Right ventricle myocardium superior (tissue), 1 donor: ENCODE data around the gene PRKN. TPM values are rescaled to one million over a fixed set of nuclear protein-coding genes. Genes with fewer than 3 reads are reported as not detected.

Experiments
- ATAC-seq: fragments of 200-7000 bp; cut with Tn5 transposase; one replicate; pipeline ENCODE4 v1.9.1; 2020; ENCODE audit warnings: mild to moderate bottlenecking; ENCODE audit not compliant: poor library complexity
- DNase-seq: peaks from one replicate; pipeline ENCODE4 v3.0.0-alpha.2; 2020
- intact Hi-C: fragments of 100-400 bp; cut with DNase I; formaldehyde crosslinking; loops from one replicate; pipeline ENCODE4 v1.11.2; 2022
- total RNA-seq: library from RNA; stranded (reverse); fragmentation: NEBNext Ultra II Directional; extraction: Animal tissue kit (Norgen Biotek cat#: 25700); gene quantifications from one replicate; pipeline ENCODE4 v1.2.1, GENCODE V29; 2021
- donor health status: DM: no; HTN: yes; CAD: no; lungs with severe emphysema.

PRKN gene
- total RNA-seq, 1 donor from 2014 or later, result 20.6 TPM

GRCh38 chr6:161449521-161449920 lies 1278.0 kb downstream of the PRKN start:
- intact Hi-C loops, result no loop called here
- ATAC-seq (no peak), DNase-seq (no peak)

GRCh38 chr6:161446949-161447348 lies 1280.6 kb downstream of the PRKN start:
- DNase-seq, result no peak
- ATAC-seq, result no peak
- intact Hi-C loops, result no loop called here

- ATAC-seq, result no peak
- intact Hi-C loops, result no loop called here
- DNase-seq, result no peak
These were observed 1281.2 kb downstream of the PRKN start for GRCh38 chr6:161446296-161446925.

GRCh38 chr6:161445021-161445799 lies 1282.4 kb downstream of the PRKN start:
- DNase-seq, result no peak
- peak; percentile 31 for ATAC-seq
- intact Hi-C loops, result no loop called here

GRCh38 chr6:161444464-161444863 lies 1283.1 kb downstream of the PRKN start:
- ATAC-seq, result peak; percentile 85
- intact Hi-C loops, result no loop called here
- DNase-seq, result no peak

GRCh38 chr6:161443848-161444247 lies 1283.7 kb downstream of the PRKN start:
- DNase-seq (no peak), ATAC-seq (no peak)
- intact Hi-C loops, result no loop called here

GRCh38 chr6:161442420-161442819 lies 1285.1 kb downstream of the PRKN start:
- no peak for ATAC-seq
- no peak for DNase-seq
- intact Hi-C loops, result no loop called here

- ATAC-seq, result no peak
- intact Hi-C loops, result no loop called here
- DNase-seq, result no peak
These were observed 1287.3 kb downstream of the PRKN start for GRCh38 chr6:161440299-161440698.

- ATAC-seq, result peak; percentile 56
- DNase-seq, result peak; percentile 66
- intact Hi-C loops, result no loop called here
These were observed 1288.5 kb downstream of the PRKN start for GRCh38 chr6:161439093-161439492.

GRCh38 chr6:161438430-161439030 lies 1289.0 kb downstream of the PRKN start:
- DNase-seq, result no peak

GRCh38 chr6:161437851-161438250 lies 1289.7 kb downstream of the PRKN start:
- ATAC-seq (no peak), DNase-seq (no peak)
- intact Hi-C loops, result no loop called here

More at GRCh38 chr6:161438430-161439030, 1289.0 kb downstream of the PRKN start:
- ATAC-seq, result no peak
- intact Hi-C loops, result no loop called here

- intact Hi-C loops, result no loop called here
- no peak for ATAC-seq
These were observed 1291.3 kb downstream of the PRKN start for GRCh38 chr6:161436106-161436876.

GRCh38 chr6:161435748-161436070 lies 1291.9 kb downstream of the PRKN start:
- intact Hi-C loops, result no loop called here
- DNase-seq, result no peak
- no peak for ATAC-seq

More at GRCh38 chr6:161436106-161436876, 1291.3 kb downstream of the PRKN start:
- no peak for DNase-seq

- DNase-seq, result no peak
These were observed 1292.4 kb downstream of the PRKN start for GRCh38 chr6:161434921-161435747.

GRCh38 chr6:161434350-161434749 lies 1293.2 kb downstream of the PRKN start:
- peak; percentile 18 for ATAC-seq
- no peak for DNase-seq
- intact Hi-C loops, result no loop called here

More at GRCh38 chr6:161434921-161435747, 1292.4 kb downstream of the PRKN start:
- ATAC-seq, result peak; percentile 90
- intact Hi-C loops, result no loop called here

GRCh38 chr6:161432546-161432945 lies 1295.0 kb downstream of the PRKN start:
- intact Hi-C loops, result no loop called here
- no peak for DNase-seq
- ATAC-seq, result no peak

GRCh38 chr6:161429921-161430490 lies 1297.6 kb downstream of the PRKN start:
- intact Hi-C loops, result no loop called here
- DNase-seq, result no peak
- no peak for ATAC-seq

GRCh38 chr6:161424421-161424820 lies 1303.1 kb downstream of the PRKN start:
- no peak for DNase-seq
- no peak for ATAC-seq
- intact Hi-C loops, result no loop called here
